Epithelial cell of alveolus of lung (primary cell): ENCODE measurements around the gene LDLRAD2. TPM values are rescaled to one million over a fixed set of nuclear protein-coding genes. Genes with fewer than 3 reads are reported as not detected.

Experiments
- total RNA-seq: library from RNA; depleted of rRNA; stranded (reverse); fragments of >200 nt; gene quantifications from 2 replicates; pipeline ENCODE4 v1.2.1, GENCODE V29; 2015

The LDLRAD2 gene, protein sequence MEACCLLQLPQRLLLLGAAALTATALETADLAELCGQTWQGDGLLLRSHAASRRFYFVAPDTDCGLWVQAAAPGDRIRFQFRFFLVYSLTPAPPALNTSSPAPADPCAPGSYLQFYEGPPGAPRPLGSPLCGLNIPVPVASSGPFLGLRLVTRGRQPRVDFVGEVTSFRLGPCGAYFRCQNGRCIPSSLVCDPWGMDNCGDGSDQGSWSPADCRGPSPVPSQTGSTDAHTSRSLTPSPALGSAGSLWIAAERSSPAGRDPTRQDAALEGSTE
- total RNA-seq, result not detected in 2 replicates

DNA sequence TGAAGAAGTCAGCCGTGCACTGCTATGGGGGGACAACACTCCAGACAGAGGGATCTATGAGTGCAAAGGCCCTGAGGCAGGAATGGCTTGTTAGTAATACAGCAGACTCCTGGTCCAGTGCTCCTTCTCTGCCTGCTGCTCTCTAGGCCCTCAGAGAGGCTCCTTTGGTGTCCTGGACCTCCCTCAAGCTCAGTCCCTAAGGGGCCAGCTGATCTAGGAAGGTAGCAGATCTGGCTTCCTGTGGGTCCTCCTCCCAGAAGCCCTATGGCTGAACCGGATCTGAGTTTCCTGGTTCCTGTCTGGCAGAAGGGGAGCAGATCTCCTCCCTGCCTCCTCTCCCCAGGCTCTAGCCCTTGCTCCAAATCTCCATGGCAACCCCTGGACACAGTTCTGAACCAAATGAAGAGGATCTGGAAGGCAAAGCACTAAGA, at the start of gene LDLRAD2:
LDLRAD2 (plus strand) TSS at position 391 of the 431 bp plus-strand sequence. CDS start 187 bp downstream, outside the sequence.

DNA sequence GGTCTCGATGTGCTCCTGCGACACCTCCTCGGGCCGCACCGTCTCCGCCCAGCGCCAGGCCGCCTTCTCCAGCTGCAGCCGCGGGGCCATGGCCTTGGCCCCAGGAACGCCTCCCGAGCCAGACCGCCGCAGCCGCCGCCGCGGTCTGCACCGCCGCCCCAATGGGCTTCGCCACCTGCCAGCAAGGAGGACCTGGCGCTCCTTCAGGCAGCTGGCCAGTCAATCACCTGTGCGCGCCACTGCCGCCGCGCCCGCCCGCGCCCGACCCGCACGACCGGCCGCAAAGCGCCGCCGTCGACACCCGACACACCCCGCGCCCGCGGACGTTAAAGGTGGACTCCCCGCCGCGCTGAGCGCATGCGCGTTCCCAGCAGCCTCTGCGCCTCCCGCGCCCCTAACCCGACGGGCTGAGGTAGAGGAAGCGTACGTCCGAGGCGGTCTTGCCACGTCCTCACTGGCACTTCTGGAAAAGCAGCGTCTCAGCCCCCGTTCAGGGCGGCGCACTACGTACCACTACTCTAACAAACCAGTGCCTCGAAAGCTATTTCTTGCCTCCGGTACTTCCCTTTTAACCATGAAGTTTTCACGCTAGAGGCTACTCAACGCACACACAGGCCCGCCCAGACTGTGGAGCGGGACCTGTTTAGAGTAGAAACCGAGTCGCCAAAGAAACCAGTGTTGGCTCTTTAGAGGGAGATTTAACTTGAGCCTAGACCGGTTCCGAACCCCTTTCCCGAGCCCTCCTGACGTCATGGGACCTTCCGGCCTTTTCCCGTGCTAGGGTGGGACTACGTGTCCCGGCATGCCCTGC, 29.0 kb upstream of the LDLRAD2 start, which contains the start of gene USP48:
USP48 (minus strand) TSS at position 282 of the 811 bp plus-strand sequence; CDS start at position 90, 192 bp downstream.

Other genes starting within 250 kb of the LDLRAD2 start
- gene RAP1GAP, start 142.9 kb upstream of the LDLRAD2 start, total RNA-seq, result 0.13 TPM in 1 of 2 replicates, not detected in the other
- gene USP48, start 29.1 kb upstream of the LDLRAD2 start, total RNA-seq, result 18.1 and 26.6 TPM in 2 replicates
- 42.2 and 84.0 TPM in 2 replicates for gene HSPG2, start 125.0 kb downstream of the LDLRAD2 start, total RNA-seq
- not detected in 2 replicates for gene CELA3B, start 164.8 kb downstream of the LDLRAD2 start, total RNA-seq
- 0.56 TPM in 1 of 2 replicates, not detected in the other for gene CELA3A, start 189.4 kb downstream of the LDLRAD2 start, total RNA-seq
- 147 and 319 TPM in 2 replicates for gene CDC42, start 240.4 kb downstream of the LDLRAD2 start, total RNA-seq